Measurements from ENCODE around the gene C7orf57.

- no peak for TF ChIP-seq CTCF (IDR thresholded peaks at IDR 0.05)
- no peak for TF ChIP-seq POLR2AphosphoS5 (IDR thresholded peaks at IDR 0.05)
- TF ChIP-seq POLR2A (IDR thresholded peaks at IDR 0.05; ENCODE audit: low read depth): no peak
- no peak for TF ChIP-seq EP300 (IDR thresholded peaks at IDR 0.05)
Observed at GRCh38 chr7:48097521-48098231, 62.3 kb downstream of the C7orf57 start.
